Measurements from ENCODE around the gene CASP14. TPM values are rescaled to one million over a fixed set of nuclear protein-coding genes. Genes with fewer than 3 reads are reported as not detected.

Gene CASP14
- not detected in 5 replicates for total RNA-seq (2022; extraction: Qiagen RNA extraction; ENCODE audit: low read depth)

GRCh38 chr19:15048885-15049541 lies at the start of gene CASP14:
Gene CASP14 (plus strand): TSS chr19:15049480. CDS start chr19:15052252, 2,772 bp downstream.

GRCh38 chr19:15081911-15082310 lies 32.6 kb downstream of the CASP14 start, which contains the start of gene OR1I1:
Gene OR1I1 (plus strand): TSS chr19:15082211. CDS start chr19:15087066, 4,855 bp downstream.

GRCh38 chr19:15107061-15108010 lies 58.1 kb downstream of the CASP14 start, which contains the start of gene SYDE1:
Gene SYDE1 (plus strand): TSS chr19:15107401. CDS start chr19:15107434, 33 bp downstream.

Other genes starting within 250 kb of the CASP14 start
- not detected in 5 replicates for gene OR7A5, start 214.3 kb upstream of the CASP14 start, total RNA-seq (2022; extraction: Qiagen RNA extraction; ENCODE audit: low read depth)
- not detected in 5 replicates for gene OR7C1, start 214.3 kb upstream of the CASP14 start, total RNA-seq (2022; extraction: Qiagen RNA extraction; ENCODE audit: low read depth)
- gene OR7A10, start 200.6 kb upstream of the CASP14 start, total RNA-seq (2022; extraction: Qiagen RNA extraction; ENCODE audit: low read depth): not detected in 5 replicates
- gene OR7A17, start 163.3 kb upstream of the CASP14 start, total RNA-seq (2022; extraction: Qiagen RNA extraction; ENCODE audit: low read depth): not detected in 5 replicates
- gene OR7C2, start 108.0 kb upstream of the CASP14 start, total RNA-seq (2022; extraction: Qiagen RNA extraction; ENCODE audit: low read depth): not detected in 5 replicates
- gene SLC1A6, start 69.6 kb upstream of the CASP14 start, total RNA-seq (2022; extraction: Qiagen RNA extraction; ENCODE audit: low read depth): not detected in 5 replicates
- not detected in 5 replicates for gene OR1I1, start 32.7 kb downstream of the CASP14 start, total RNA-seq (2022; extraction: Qiagen RNA extraction; ENCODE audit: low read depth)
- 9.3 to 19.2 TPM (median 17.4 TPM) in 5 replicates for gene SYDE1, start 57.9 kb downstream of the CASP14 start, total RNA-seq (2022; extraction: Qiagen RNA extraction; ENCODE audit: low read depth)
- 6.2 to 16.3 TPM (median 13.3 TPM) in 5 replicates for gene NOTCH3, start 151.5 kb downstream of the CASP14 start, total RNA-seq (2022; extraction: Qiagen RNA extraction; ENCODE audit: low read depth)
- gene EPHX3, start 183.0 kb downstream of the CASP14 start, total RNA-seq (2022; extraction: Qiagen RNA extraction; ENCODE audit: low read depth): 0.12 TPM in 1 of 5 replicates, not detected in the others